ENCODE measurements around the gene ZBTB16. TPM values are rescaled to one million over a fixed set of nuclear protein-coding genes. Genes with fewer than 3 reads are reported as not detected.
A peak's percentile ranks its signal among the peaks of the same experiment; 100 is the strongest.

Gene ZBTB16
- total RNA-seq, 1 donor from 2014 or later: not detected

GRCh38 chr11:114279792-114280546 is 220.5 kb downstream of the ZBTB16 start:
- Mint-ChIP-seq H3K27me3 (ENCODE audit: low read depth) (peaks cover 41% of the 10 kb centered on the region), H3K27ac (no peak overlapping the region), H3K9me3 (no peaks in the 10 kb centered on the region), H3K36me3 (no peaks in the 10 kb centered on the region), H3K4me3 (no peak overlapping the region), H3K4me1 (peaks cover 19% of the 10 kb centered on the region)
- TF ChIP-seq CTCF (IDR thresholded peaks at IDR 0.05; ENCODE audit: unreplicated experiment): no peak
- DNase-seq (ENCODE audit: low spot score in 2 of 2, unreplicated experiment in 2 of 2): no peak

GRCh38 chr11:114280696-114281095 is 221.2 kb downstream of the ZBTB16 start:
- no peak overlapping the region for H3K4me3 Mint-ChIP-seq
- peaks cover 21% of the 10 kb centered on the region for H3K4me1 Mint-ChIP-seq
- no peaks in the 10 kb centered on the region for H3K36me3 Mint-ChIP-seq
- no peak overlapping the region for H3K27ac Mint-ChIP-seq
- no peaks in the 10 kb centered on the region for H3K9me3 Mint-ChIP-seq
- TF ChIP-seq CTCF (IDR thresholded peaks at IDR 0.05; ENCODE audit: unreplicated experiment): peak; percentile 47
- DNase-seq (ENCODE audit: low spot score in 2 of 2, unreplicated experiment in 2 of 2): peak; percentile 38 to 67
- peaks cover 35% of the 10 kb centered on the region for H3K27me3 Mint-ChIP-seq (ENCODE audit: low read depth)

GRCh38 chr11:114281388-114281956 is 222.0 kb downstream of the ZBTB16 start:
- Mint-ChIP-seq H3K36me3 (no peaks in the 10 kb centered on the region), H3K4me3 (no peak overlapping the region), H3K9me3 (no peaks in the 10 kb centered on the region), H3K27ac (no peak overlapping the region), H3K27me3 (ENCODE audit: low read depth) (peaks cover 30% of the 10 kb centered on the region), H3K4me1 (peaks cover 21% of the 10 kb centered on the region)
- DNase-seq (ENCODE audit: low spot score in 2 of 2, unreplicated experiment in 2 of 2): no peak
- no peak for TF ChIP-seq CTCF (IDR thresholded peaks at IDR 0.05; ENCODE audit: unreplicated experiment)

- no peak for DNase-seq (ENCODE audit: low spot score in 2 of 2, unreplicated experiment in 2 of 2)
Observed at GRCh38 chr11:114282488-114282887, 223.0 kb downstream of the ZBTB16 start.

GRCh38 chr11:114283422-114283821 is 223.9 kb downstream of the ZBTB16 start:
- TF ChIP-seq CTCF (IDR thresholded peaks at IDR 0.05; ENCODE audit: unreplicated experiment): no peak
- no peak overlapping the region for H3K27ac Mint-ChIP-seq
- H3K4me1 Mint-ChIP-seq: peaks cover 35% of the 10 kb centered on the region
- no peaks in the 10 kb centered on the region for H3K36me3 Mint-ChIP-seq
- no peak for DNase-seq (ENCODE audit: low spot score in 2 of 2, unreplicated experiment in 2 of 2)
- H3K27me3 Mint-ChIP-seq (ENCODE audit: low read depth): peaks cover 15% of the 10 kb centered on the region
- H3K9me3 Mint-ChIP-seq: no peaks in the 10 kb centered on the region
- no peak overlapping the region for H3K4me3 Mint-ChIP-seq

More at GRCh38 chr11:114282488-114282887, 223.0 kb downstream of the ZBTB16 start:
- Mint-ChIP-seq H3K36me3 (no peaks in the 10 kb centered on the region), H3K4me1 (peaks cover 27% of the 10 kb centered on the region), H3K4me3 (no peak overlapping the region), H3K27me3 (ENCODE audit: low read depth) (peaks cover 23% of the 10 kb centered on the region), H3K9me3 (no peaks in the 10 kb centered on the region), H3K27ac (no peak overlapping the region)
- no peak for TF ChIP-seq CTCF (IDR thresholded peaks at IDR 0.05; ENCODE audit: unreplicated experiment)

Data from mesothelial cell of epicardium (in vitro differentiated cells).